HT-29 (cell line): ENCODE data around the gene TBX22. TPM values are rescaled to one million over a fixed set of nuclear protein-coding genes. Genes with fewer than 3 reads are reported as not detected.
"Not testable (repeated sequence)": the region's sequence is repeated elsewhere in the genome, so short reads cannot be mapped to it uniquely, and the experiment has no call there.

Source experiments
- DNase-seq: peaks from one replicate; pipeline ENCODE4 v3.0.0-alpha.2; 2015; ENCODE audit warnings: low spot score
- total RNA-seq: library from RNA; depleted of rRNA; stranded (reverse); fragments of >200 nt; shearing (Covaris generic); gene quantifications from 2 replicates; pipeline ENCODE4 v1.2.3, GENCODE V29; 2014; rRNA removed

TBX22 gene, protein sequence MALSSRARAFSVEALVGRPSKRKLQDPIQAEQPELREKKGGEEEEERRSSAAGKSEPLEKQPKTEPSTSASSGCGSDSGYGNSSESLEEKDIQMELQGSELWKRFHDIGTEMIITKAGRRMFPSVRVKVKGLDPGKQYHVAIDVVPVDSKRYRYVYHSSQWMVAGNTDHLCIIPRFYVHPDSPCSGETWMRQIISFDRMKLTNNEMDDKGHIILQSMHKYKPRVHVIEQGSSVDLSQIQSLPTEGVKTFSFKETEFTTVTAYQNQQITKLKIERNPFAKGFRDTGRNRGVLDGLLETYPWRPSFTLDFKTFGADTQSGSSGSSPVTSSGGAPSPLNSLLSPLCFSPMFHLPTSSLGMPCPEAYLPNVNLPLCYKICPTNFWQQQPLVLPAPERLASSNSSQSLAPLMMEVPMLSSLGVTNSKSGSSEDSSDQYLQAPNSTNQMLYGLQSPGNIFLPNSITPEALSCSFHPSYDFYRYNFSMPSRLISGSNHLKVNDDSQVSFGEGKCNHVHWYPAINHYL
- total RNA-seq, result not detected in 2 replicates

DNA sequence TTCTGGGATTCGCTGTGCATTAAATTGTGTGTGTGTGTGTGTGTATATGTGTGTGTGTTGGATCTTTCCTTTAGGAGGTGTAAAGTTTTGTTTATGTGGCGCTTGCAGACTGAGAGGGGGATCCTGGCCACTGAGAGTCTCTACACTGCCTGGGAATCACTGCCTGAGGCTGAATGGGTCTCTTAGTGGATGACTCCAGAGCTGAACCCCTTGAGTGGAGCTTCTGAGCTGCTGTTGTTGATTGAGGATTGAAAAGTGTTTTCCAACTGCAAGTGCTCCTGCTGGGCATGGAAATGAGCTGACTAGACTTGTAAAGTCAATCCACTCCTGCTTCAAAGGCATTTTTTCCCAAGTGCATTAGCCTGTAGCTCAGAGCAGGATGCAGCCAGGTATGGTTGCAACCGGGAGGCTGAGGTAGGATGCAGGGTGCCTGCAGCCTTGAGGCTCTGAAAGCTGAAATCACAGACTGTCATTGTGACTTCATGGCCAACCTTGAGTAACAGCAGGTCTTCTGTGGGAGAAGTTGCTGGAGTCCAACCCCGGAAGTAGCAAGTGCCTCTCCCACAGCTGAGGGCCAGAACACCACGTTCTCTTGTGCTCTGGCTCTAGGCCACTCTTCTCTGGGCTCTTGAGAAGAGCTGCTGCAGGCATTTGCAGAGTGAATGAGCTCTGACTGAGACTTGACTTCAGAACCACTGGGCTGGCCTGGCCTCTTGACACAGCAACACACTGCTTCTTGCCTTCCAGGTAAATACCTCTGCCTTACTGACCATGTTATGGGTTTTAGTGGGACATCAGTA, at the start of gene TBX22:
Gene TBX22, plus strand, starts transcription at position 613 of the 800 bp plus-strand sequence. CDS start 7,517 bp downstream, outside the sequence.
- DNase-seq, result no peak

DNA sequence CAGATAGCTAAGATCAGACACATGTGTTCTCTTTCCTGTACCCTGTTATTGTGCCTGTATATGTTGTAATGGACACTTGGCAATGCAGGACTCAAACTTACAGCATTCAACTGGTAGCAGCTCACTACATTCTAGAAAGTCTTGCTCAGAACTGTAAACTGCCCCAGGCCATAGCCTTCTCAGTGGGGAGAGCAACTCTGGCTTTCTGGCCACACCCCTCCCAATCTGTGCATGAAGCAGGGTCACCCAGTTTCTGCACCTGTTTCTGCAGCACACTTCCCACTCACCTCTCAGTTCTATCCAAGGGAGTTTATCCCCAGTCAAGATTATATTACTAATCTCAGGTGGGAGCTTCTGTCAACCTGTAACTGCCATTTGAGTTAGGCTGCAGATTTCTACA, 38.9 kb upstream of the TBX22 start:
- DNase-seq, result no peak

DNA sequence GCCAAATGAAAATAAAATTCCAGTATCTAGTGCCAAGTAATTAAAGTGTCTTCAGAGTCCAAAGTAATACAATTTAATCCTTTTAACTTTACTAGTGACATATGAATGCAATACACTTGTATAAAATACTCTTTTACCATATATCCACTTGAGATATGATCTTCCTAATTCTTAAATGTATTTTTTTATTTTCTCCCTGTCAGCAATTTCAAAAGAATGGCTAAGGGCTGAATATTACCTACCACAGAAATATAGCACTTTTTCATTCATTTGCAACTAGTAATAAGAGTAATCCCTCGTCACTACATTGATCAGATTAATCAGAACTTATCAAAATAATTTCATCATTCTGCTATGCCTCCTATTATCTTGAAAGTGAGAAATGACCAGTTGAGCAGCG, 10.1 kb upstream of the TBX22 start:
- DNase-seq, result no peak

DNA sequence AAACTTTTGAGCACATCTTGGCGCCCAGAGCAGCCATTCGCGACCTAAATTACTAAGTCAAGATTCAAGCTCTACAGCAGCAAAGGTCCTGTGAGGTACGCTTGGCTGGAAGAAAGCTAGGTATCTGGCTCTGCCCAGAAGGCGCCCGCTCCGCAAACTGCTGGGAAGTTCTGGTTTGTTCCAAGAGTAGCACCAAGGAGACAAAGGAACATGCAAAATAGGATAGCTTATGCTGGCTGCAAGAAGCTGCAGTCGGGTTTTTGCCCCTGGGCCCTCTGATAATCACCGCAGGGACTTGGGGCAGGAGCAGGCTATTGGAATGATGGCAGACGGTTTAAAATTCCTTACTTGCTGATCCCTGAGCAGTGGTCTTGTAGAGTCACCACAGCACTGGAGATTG, 3.0 kb upstream of the TBX22 start:
- no peak for DNase-seq

DNA sequence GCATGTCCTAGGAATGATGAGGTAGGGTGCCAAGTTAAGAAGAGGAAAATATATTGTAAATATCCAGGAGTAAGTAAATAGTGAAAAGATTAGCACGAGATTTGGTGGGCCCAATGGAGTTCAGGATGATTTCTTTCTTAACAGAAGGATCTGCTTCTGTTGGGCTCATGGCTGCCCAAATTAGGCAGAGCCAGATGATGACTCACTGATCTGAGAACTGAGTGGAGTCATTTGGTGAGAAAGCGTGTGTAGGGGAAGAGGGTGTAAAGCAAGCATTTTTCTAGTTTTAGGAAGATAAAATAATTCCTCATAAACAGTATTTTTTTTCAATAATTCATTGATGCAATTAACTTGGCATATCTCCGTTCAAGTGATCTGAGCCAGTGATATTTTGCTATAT, 1.6 kb downstream of the TBX22 start:
- DNase-seq, result no peak

DNA sequence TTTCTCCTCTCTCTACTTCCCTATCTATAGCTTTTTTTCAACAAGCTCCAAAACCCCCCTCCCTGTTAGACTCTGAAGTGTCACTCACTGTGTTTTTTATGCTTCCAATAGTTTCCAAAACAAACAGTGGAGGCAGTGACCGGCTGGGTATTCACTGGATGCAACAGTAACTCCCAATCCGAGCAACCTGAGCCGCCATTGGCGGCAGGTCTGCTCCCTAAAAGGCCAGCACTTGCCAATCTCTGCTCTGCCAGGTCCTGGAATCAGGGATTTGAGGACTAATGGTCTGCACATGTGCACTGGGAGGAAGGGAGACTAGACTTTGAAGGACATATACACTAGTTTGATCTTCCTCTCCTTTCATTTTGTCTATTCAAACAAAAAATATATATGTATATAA, 7.1 kb downstream of the TBX22 start:
- DNase-seq, result no peak

DNA sequence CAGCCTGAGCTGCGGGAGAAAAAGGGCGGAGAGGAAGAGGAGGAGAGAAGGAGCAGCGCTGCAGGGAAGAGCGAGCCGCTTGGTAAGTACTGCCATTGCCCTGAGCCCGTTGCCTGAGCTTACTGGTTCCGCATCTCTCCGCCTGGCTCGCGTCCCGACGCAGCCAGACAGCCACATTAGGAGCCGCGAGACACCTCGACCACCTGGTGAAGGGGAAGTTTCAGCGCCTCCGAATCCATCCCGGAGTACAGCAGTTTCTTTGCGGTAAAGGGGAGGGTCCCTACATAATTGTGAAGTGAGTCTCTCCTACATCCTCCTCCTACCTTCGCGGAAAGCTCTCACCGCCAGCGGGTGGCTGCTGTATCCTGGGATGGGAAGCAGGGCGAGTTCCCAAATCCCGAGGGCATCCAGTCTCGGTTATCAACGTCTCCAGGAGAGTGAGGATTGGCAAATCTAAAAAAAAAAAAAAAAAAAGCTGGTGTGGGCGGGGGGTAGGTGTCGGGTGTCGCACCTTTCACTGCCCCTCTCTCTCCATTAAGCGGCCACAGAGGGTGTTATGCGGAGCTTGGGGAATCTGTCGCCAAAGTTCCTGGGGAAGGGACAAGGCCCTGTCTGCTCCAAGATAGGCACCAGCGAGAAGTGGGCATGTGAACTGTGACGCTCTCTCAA, 7.9 kb downstream of the TBX22 start:
- DNase-seq, result no peak

DNA sequence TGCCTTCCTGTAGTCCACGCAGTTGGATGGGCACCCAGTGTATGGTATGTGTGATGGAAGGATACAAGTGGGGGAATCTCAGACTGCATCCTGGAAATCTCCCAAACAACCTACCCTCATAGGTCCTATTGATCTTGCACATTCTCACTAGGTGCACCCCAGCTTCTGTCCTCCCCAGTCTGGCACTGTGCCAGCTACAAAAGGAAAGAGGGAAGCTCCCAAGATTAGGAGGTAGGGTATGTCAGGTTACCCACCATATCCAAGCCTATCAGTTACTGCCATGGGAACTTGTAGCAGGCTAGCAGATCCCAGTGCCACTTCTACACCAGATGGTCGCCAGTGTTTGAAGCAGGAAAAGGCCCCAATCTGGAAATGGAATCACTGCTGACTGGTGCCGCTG, 11.6 kb downstream of the TBX22 start:
- DNase-seq, result no peak

DNA sequence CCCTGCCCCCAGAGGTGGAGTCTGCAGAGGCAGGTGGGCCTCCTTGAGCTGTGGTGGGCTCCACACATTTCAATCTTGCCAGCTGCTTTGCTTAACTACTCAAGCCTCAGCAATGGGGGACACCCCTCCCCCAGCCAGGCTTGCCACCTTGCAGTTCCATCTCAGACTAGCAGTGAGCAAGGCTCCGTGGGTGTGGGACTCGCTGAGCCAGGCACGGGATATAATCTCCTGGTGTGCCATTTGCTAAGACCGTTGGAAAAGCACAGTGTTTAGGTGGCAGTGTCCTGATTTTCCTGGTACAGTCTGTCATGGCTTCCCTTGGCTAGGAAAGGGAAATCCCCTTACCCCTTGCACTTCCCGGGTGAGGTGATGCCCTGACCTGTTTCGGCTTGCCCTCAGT, 51.6 kb downstream of the TBX22 start:
- DNase-seq, result not testable (repeated sequence)

DNA sequence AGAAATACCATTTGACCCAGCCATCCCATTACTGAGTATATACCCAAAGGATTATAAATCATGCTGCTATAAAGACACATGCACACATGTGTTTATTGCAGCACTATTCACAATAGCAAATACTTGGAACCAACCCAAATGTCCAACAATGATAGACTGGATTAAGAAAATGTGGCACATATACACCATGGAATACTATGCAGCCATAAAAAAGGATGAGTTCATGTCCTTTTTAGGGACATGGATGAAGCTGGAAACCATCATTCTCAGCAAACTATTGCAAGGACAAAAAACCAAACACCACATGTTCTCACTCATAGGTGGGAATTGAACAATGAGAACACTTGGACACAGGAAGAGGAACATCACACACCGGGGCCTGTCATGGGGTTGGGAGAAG, 61.1 kb downstream of the TBX22 start:
- not testable (repeated sequence) for DNase-seq
